ENCODE measurements around the gene KCMF1.

Gene KCMF1

GRCh38 chr2:85032621-85033020 is 61.7 kb downstream of the KCMF1 start:
- no peak for DNase-seq

- DNase-seq = no peak
These were observed 62.4 kb downstream of the KCMF1 start for GRCh38 chr2:85033388-85033787.

GRCh38 chr2:85034158-85034557 is 63.2 kb downstream of the KCMF1 start:
- DNase-seq = no peak

GRCh38 chr2:85037622-85038021 is 66.7 kb downstream of the KCMF1 start:
- DNase-seq = no peak

- DNase-seq = no peak
These were observed 71.4 kb downstream of the KCMF1 start for GRCh38 chr2:85042330-85042729.

- DNase-seq = no peak
These were observed 77.6 kb downstream of the KCMF1 start for GRCh38 chr2:85048534-85048933.

- no peak for DNase-seq
These were observed 78.3 kb downstream of the KCMF1 start for GRCh38 chr2:85049236-85049635.

- peak; percentile 12 for DNase-seq
These were observed 82.8 kb downstream of the KCMF1 start for GRCh38 chr2:85053802-85054201.

- peak; percentile 25 for DNase-seq
These were observed 86.4 kb downstream of the KCMF1 start for GRCh38 chr2:85057226-85057962.

- DNase-seq = no peak
These were observed 90.9 kb downstream of the KCMF1 start for GRCh38 chr2:85061896-85062295.

- no peak for DNase-seq
These were observed 91.6 kb downstream of the KCMF1 start for GRCh38 chr2:85062565-85062964.

GRCh38 chr2:85063981-85064599 is 93.1 kb downstream of the KCMF1 start:
- DNase-seq = no peak

GRCh38 chr2:85064927-85065577 is 94.1 kb downstream of the KCMF1 start:
- DNase-seq = no peak

GRCh38 chr2:85066006-85066740 is 95.2 kb downstream of the KCMF1 start:
- DNase-seq = no peak

GRCh38 chr2:85066874-85067351 is 96.0 kb downstream of the KCMF1 start:
- peak; percentile 20 for DNase-seq

- DNase-seq = no peak
These were observed 100.1 kb downstream of the KCMF1 start for GRCh38 chr2:85071096-85071495.

- no peak for DNase-seq
These were observed 102.1 kb downstream of the KCMF1 start for GRCh38 chr2:85073033-85073432.

GRCh38 chr2:85076618-85077274 is 105.8 kb downstream of the KCMF1 start:
- DNase-seq = no peak

GRCh38 chr2:85077859-85078419 is 107.0 kb downstream of the KCMF1 start:
- no peak for DNase-seq

GRCh38 chr2:85078536-85078935 is 107.6 kb downstream of the KCMF1 start:
- no peak for DNase-seq

GRCh38 chr2:85083092-85083491 is 112.1 kb downstream of the KCMF1 start:
- DNase-seq = no peak

GRCh38 chr2:85085563-85085962 is 114.6 kb downstream of the KCMF1 start:
- no peak for DNase-seq
